HepG2 (cell line): ENCODE measurements around the gene GRK6. TPM values are rescaled to one million over a fixed set of nuclear protein-coding genes. Genes with fewer than 3 reads are reported as not detected.

Source experiments
- ARNTL ChIP-seq: sonication (generic); formaldehyde crosslinking; IDR thresholded peaks from 2 replicates; pipeline ENCODE4 v1.4.0; 2020; ENCODE audit warnings: mild to moderate bottlenecking, missing genetic modification reagents
- ATM ChIP-seq: fragments of 450-650 bp; IDR thresholded peaks from 2 replicates; pipeline ENCODE4 v1.7.1; 2017; ENCODE audit warnings: mild to moderate bottlenecking, borderline replicate concordance
- CREM ChIP-seq, 2 experiments: sonication (generic) in 1 of 2; formaldehyde crosslinking in 1 of 2; IDR thresholded peaks; 2 replicates each; pipeline versions ENCODE4 v1.4.0 to v1.6.1; 2016 to 2020; ENCODE audit warnings: antibody characterized with exemption in 1 of 2, mild to moderate bottlenecking in 1 of 2, missing genetic modification reagents in 1 of 2
- DMTF1 ChIP-seq: sonication (generic); formaldehyde crosslinking; IDR thresholded peaks from 2 replicates; pipeline ENCODE4 v1.4.0; 2020; ENCODE audit warnings: mild to moderate bottlenecking, missing genetic modification reagents
- DNMT1 ChIP-seq: sonication (generic); formaldehyde crosslinking; IDR thresholded peaks from 2 replicates; pipeline ENCODE4 v1.5.1; 2020; ENCODE audit warnings: mild to moderate bottlenecking, missing genetic modification reagents
- EED ChIP-seq: sonication (generic); formaldehyde crosslinking; IDR thresholded peaks from 2 replicates; pipeline ENCODE4 v1.5.0; 2020; ENCODE audit warnings: mild to moderate bottlenecking, missing genetic modification reagents
- FOXA3 ChIP-seq: IDR thresholded peaks from 2 replicates; pipeline ENCODE4 v1.6.1; 2016; ENCODE audit warnings: missing genetic modification reagents, missing compliant biosample characterization
- HDAC6 ChIP-seq: fragments of 200-600 bp; sonication (generic); IDR thresholded peaks from 2 replicates; pipeline ENCODE4 v1.7.0; 2017; ENCODE audit warnings: mild to moderate bottlenecking, antibody characterized with exemption, low read length, low read depth
- HMG20B ChIP-seq: conservative IDR thresholded peaks from 2 replicates; pipeline ENCODE4 v1.6.1; 2016; ENCODE audit warnings: missing genetic modification reagents, missing compliant biosample characterization
- HOXA5 ChIP-seq: sonication (generic); formaldehyde crosslinking; IDR thresholded peaks from 2 replicates; pipeline ENCODE4 v1.4.0; 2020; ENCODE audit warnings: missing genetic modification reagents
- HOXA9 ChIP-seq: sonication (generic); formaldehyde crosslinking; IDR thresholded peaks from 2 replicates; pipeline ENCODE4 v1.8.1; 2022; ENCODE audit warnings: missing genetic modification reagents, mild to moderate bottlenecking, moderate library complexity, borderline replicate concordance
- JUND ChIP-seq: sonication (generic); formaldehyde crosslinking; IDR thresholded peaks from 2 replicates; pipeline ENCODE4 v1.8.0; 2022; ENCODE audit warnings: mild to moderate bottlenecking, missing genetic modification reagents
- KLF12 ChIP-seq: sonication (generic); formaldehyde crosslinking; IDR thresholded peaks from 2 replicates; pipeline ENCODE4 v1.4.0; 2020; ENCODE audit warnings: missing genetic modification reagents, borderline replicate concordance
- MEIS1 ChIP-seq: sonication (generic); formaldehyde crosslinking; IDR thresholded peaks from 2 replicates; pipeline ENCODE4 v1.9.0; 2021; ENCODE audit warnings: mild to moderate bottlenecking, missing genetic modification reagents, moderate library complexity, borderline replicate concordance
- MLLT10 ChIP-seq: sonication (generic); formaldehyde crosslinking; IDR thresholded peaks from 2 replicates; pipeline ENCODE4 v1.4.0; 2020; ENCODE audit warnings: missing genetic modification reagents
- PRMT3 ChIP-seq: sonication (generic); formaldehyde crosslinking; IDR thresholded peaks from 2 replicates; pipeline ENCODE4 v1.8.1; 2022; ENCODE audit warnings: low read depth, mild to moderate bottlenecking, moderate library complexity, missing genetic modification reagents, borderline replicate concordance
- RFXAP ChIP-seq: sonication (generic); formaldehyde crosslinking; IDR thresholded peaks from 2 replicates; pipeline ENCODE4 v1.4.0; 2020; ENCODE audit warnings: missing genetic modification reagents, borderline replicate concordance
- THAP11 ChIP-seq: IDR thresholded peaks from 2 replicates; pipeline ENCODE4 v1.6.1; 2016; ENCODE audit warnings: missing biosample characterization, missing genetic modification reagents
- U2AF2 ChIP-seq: fragments of 200-400 bp; formaldehyde crosslinking; IDR thresholded peaks from 2 replicates; pipeline ENCODE4 v1.6.1; 2017; ENCODE audit warnings: low read depth, mild to moderate bottlenecking, low read length
- ZBTB8A ChIP-seq: sonication (generic); formaldehyde crosslinking; IDR thresholded peaks from 2 replicates; pipeline ENCODE4 v1.4.0; 2020; ENCODE audit warnings: mild to moderate bottlenecking, low read depth, missing genetic modification reagents, borderline replicate concordance
- ZKSCAN1 ChIP-seq: fragments of 150-350 bp; IDR thresholded peaks from 2 replicates; pipeline ENCODE4 v1.6.1; 2014; ENCODE audit warnings: low read length
- ZMYM2 ChIP-seq: sonication (generic); formaldehyde crosslinking; IDR thresholded peaks from 2 replicates; pipeline ENCODE4 v1.8.0; 2022; ENCODE audit warnings: mild to moderate bottlenecking, missing genetic modification reagents
- ZNF264 ChIP-seq: sonication (generic); formaldehyde crosslinking; IDR thresholded peaks from 2 replicates; pipeline ENCODE4 v1.4.0; 2020; ENCODE audit warnings: missing genetic modification reagents
- ZNF335 ChIP-seq: sonication (generic); formaldehyde crosslinking; IDR thresholded peaks from 2 replicates; pipeline ENCODE4 v1.4.0; 2020; ENCODE audit warnings: missing genetic modification reagents
- ZNF746 ChIP-seq: sonication (generic); formaldehyde crosslinking; IDR thresholded peaks from 2 replicates; pipeline ENCODE4 v1.8.0; 2022; ENCODE audit warnings: mild to moderate bottlenecking, missing genetic modification reagents
- ZZZ3 ChIP-seq: sonication (generic); formaldehyde crosslinking; IDR thresholded peaks from 2 replicates; pipeline ENCODE4 v1.4.0; 2020; ENCODE audit warnings: missing genetic modification reagents, mild to moderate bottlenecking, borderline replicate concordance
- polyA plus RNA-seq, 8 experiments: library from polyadenylated mRNA; depleted of rRNA in 3 of 8; stranded (reverse) in 7 of 8; unstranded in 1 of 8; fragments of >200 nt; fragmentation: Illumina TruSeq in 4 of 8; extraction: Trizol in 4 of 8; gene quantifications; 2 replicates each; pipeline versions ENCODE4 v1.2.1 to v1.2.3, GENCODE V29; 2011 to 2016; ENCODE audit warnings: low read depth in 4 of 8, missing spikeins in 1 of 8, mixed read lengths in 1 of 8; ENCODE audit not compliant: insufficient read depth in 1 of 8
- total RNA-seq, 5 experiments: library from RNA; depleted of rRNA; stranded (reverse); fragments of >200 nt; fragmentation: Illumina TruSeq; extraction: Trizol; gene quantifications; 2 replicates each; pipeline ENCODE4 v1.2.3, GENCODE V29; 2016; ENCODE audit warnings: low read depth in 1 of 5
- TF ChIP-seq, protein P1 (sequence below): IDR thresholded peaks from 2 replicates; pipeline ENCODE4 v1.6.1; 2016; ENCODE audit warnings: missing compliant biosample characterization, missing genetic modification reagents, borderline replicate concordance
- TF ChIP-seq, protein P2 (sequence below): sonication (generic); formaldehyde crosslinking; IDR thresholded peaks from 2 replicates; pipeline ENCODE4 v1.4.0; 2020; ENCODE audit warnings: missing genetic modification reagents

Gene GRK6
- total and polyA plus RNA-seq, 2 of the 13 experiments (the other 11 are each of a cell fraction or from before 2014, with no cell fraction given): 13.2 to 19.9 TPM

DNA sequence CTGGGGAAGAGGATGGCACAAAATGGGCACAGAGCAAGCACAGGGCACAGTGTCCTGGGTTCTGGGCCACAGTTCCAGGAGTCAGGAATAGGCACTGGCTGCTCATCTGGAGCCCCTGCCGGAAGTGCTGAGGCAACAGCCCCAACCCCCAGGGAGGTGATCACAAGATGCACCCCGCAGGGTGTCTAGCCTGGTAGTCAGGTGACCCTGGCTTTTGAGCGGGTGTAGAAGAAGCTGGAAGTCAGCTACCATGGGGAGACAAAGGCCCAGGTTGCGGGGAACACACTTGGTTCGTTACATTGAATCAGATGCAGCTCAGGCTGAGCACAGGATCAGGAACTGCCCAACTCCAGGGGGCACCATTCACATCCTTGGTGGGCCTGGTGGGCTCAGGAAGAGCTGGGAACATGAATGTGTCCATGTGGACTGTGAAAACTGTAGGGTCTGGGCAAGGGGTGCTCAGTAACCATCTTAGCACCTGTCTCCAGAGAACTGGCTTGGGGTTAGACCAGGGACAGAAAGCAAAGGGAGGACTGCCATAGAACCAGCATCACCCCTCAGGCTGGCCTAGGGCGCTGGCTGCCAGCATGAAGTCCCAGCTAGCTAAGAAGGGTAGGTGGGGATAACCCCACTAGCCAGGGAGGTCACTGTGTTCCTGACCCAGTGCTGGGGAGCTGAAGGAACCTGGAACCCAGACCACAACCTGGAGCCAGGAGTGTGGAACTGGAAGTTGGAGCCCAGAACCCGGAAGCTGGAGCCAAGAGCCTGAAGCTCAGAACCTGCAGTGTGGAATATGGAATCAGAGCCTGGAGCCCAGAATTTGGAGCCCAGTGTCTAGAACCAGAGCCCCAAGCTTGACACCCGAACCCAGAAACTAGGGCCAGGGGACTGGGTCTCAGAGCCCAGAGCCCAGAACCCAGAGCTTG lies 48.4 kb upstream of the GRK6 start (continued):
- TF ChIP-seq ATM (no peak), MLLT10 (CRISPR knock-in tag) (no peak), ZMYM2 (CRISPR knock-in tag) (no peak), ZNF264 (no peak), ZBTB8A (CRISPR knock-in tag) (no peak), HOXA9 (CRISPR knock-in tag) (no peak), U2AF2 (no peak), DMTF1 (CRISPR knock-in tag) (no peak), PRMT3 (CRISPR knock-in tag) (no peak), FOXA3 (CRISPR knock-in tag) (no peak), HDAC6 (no peak), JUND (CRISPR knock-in tag) (no peak), HOXA5 (CRISPR knock-in tag) (no peak), CREM (IDR thresholded peaks at IDR 0.05) (no peak), CREM (CRISPR knock-in tag; IDR thresholded peaks at IDR 0.05) (no peak), ZZZ3 (no peak), KLF12 (no peak), RFXAP (CRISPR knock-in tag) (no peak), ZKSCAN1 (no peak), DNMT1 (CRISPR knock-in tag) (no peak), HMG20B (CRISPR knock-in tag) (no peak), ZNF335 (CRISPR knock-in tag) (no peak; the same call in 1 of the 2 replicates), EED (CRISPR knock-in tag) (no peak), ZNF746 (no peak; the same call in 1 of the 2 replicates), ARNTL (CRISPR knock-in tag) (no peak), MEIS1 (CRISPR knock-in tag) (no peak), THAP11 (CRISPR knock-in tag) (no peak)
- TF ChIP-seq, protein P1, sequence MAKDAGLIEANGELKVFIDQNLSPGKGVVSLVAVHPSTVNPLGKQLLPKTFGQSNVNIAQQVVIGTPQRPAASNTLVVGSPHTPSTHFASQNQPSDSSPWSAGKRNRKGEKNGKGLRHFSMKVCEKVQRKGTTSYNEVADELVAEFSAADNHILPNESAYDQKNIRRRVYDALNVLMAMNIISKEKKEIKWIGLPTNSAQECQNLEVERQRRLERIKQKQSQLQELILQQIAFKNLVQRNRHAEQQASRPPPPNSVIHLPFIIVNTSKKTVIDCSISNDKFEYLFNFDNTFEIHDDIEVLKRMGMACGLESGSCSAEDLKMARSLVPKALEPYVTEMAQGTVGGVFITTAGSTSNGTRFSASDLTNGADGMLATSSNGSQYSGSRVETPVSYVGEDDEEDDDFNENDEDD (CRISPR knock-in tag): no peak
- TF ChIP-seq, protein P2, sequence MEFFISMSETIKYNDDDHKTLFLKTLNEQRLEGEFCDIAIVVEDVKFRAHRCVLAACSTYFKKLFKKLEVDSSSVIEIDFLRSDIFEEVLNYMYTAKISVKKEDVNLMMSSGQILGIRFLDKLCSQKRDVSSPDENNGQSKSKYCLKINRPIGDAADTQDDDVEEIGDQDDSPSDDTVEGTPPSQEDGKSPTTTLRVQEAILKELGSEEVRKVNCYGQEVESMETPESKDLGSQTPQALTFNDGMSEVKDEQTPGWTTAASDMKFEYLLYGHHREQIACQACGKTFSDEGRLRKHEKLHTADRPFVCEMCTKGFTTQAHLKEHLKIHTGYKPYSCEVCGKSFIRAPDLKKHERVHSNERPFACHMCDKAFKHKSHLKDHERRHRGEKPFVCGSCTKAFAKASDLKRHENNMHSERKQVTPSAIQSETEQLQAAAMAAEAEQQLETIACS (CRISPR knock-in tag): no peak
